ENCODE measurements around the gene PRR13. TPM values are rescaled to one million over a fixed set of nuclear protein-coding genes. Genes with fewer than 3 reads are reported as not detected.

PRR13 gene
- total RNA-seq, 4 donors from 2014 or later = 160 to 541 (median 423) TPM

GRCh38 chr12:53486736-53487487 lies 45.4 kb downstream of the PRR13 start:
- no peaks in the 10 kb centered on the region for H3K9me3 ChIP-seq
- DNase-seq = peak in 1 of 3 donors; percentile 45
- no peak overlapping the region for H3K27ac ChIP-seq
- TF ChIP-seq CTCF (IDR thresholded peaks at IDR 0.05) = no peak
- no peak for TF ChIP-seq POLR2A (IDR thresholded peaks at IDR 0.05)
- peaks cover 0 to 40% (median 0%) of the 10 kb centered on the region in 3 donors for H3K36me3 ChIP-seq
- no peak overlapping the region for H3K4me3 ChIP-seq
- H3K4me1 ChIP-seq = peaks cover 0 to 14% (median 2%) of the 10 kb centered on the region in 4 donors
- H3K27me3 ChIP-seq = no peaks in the 10 kb centered on the region

GRCh38 chr12:53489242-53489864 lies 47.8 kb downstream of the PRR13 start:
- no peak for DNase-seq
- Histone ChIP-seq H3K4me1 (peaks cover 0 to 11% (median 5%) of the 10 kb centered on the region in 4 donors), H3K4me3 (no peak overlapping the region), H3K27ac (no peak overlapping the region), H3K36me3 (peaks cover 0 to 21% (median 0%) of the 10 kb centered on the region in 3 donors), H3K9me3 (no peaks in the 10 kb centered on the region), H3K27me3 (no peaks in the 10 kb centered on the region)
- TF ChIP-seq POLR2A (IDR thresholded peaks at IDR 0.05) (no peak), CTCF (IDR thresholded peaks at IDR 0.05) (no peak)

GRCh38 chr12:53492188-53492587 lies 50.7 kb downstream of the PRR13 start:
- no peaks in the 10 kb centered on the region for H3K9me3 ChIP-seq
- H3K27me3 ChIP-seq = no peaks in the 10 kb centered on the region
- no peak for TF ChIP-seq POLR2A (IDR thresholded peaks at IDR 0.05)
- no peak for TF ChIP-seq CTCF (IDR thresholded peaks at IDR 0.05)
- peaks cover 0 to 20% (median 5%) of the 10 kb centered on the region in 4 donors for H3K4me1 ChIP-seq
- DNase-seq = no peak
- H3K4me3 ChIP-seq = peak overlapping the region in 3 of 4 donors; percentile 47 to 75 (median 63)
- H3K36me3 ChIP-seq = peaks cover 0 to 3% (median 0%) of the 10 kb centered on the region in 3 donors
- peak overlapping the region; percentile 74 to 82 (median 76) for H3K27ac ChIP-seq

GRCh38 chr12:53492830-53493609 lies 51.5 kb downstream of the PRR13 start:
- peak; percentile 84 to 90 for TF ChIP-seq POLR2A (IDR thresholded peaks at IDR 0.05)
- no peak for TF ChIP-seq CTCF (IDR thresholded peaks at IDR 0.05)
- H3K27ac ChIP-seq = peak overlapping the region; percentile 74 to 82 (median 76)

GRCh38 chr12:53493610-53494391 lies 52.3 kb downstream of the PRR13 start:
- H3K9me3 ChIP-seq = no peaks in the 10 kb centered on the region
- TF ChIP-seq POLR2A (IDR thresholded peaks at IDR 0.05) (no peak), CTCF (IDR thresholded peaks at IDR 0.05) (no peak)
- no peaks in the 10 kb centered on the region for H3K36me3 ChIP-seq
- H3K4me3 ChIP-seq = peak overlapping the region; percentile 47 to 75 (median 56)
- H3K27me3 ChIP-seq = no peaks in the 10 kb centered on the region
- no peak for DNase-seq
- H3K4me1 ChIP-seq = peaks cover 0 to 27% (median 5%) of the 10 kb centered on the region in 4 donors
- H3K27ac ChIP-seq = peak overlapping the region; percentile 74 to 82 (median 76)

More at GRCh38 chr12:53492830-53493609, 51.5 kb downstream of the PRR13 start:
- Histone ChIP-seq H3K27me3 (no peaks in the 10 kb centered on the region), H3K4me1 (peaks cover 0 to 20% (median 5%) of the 10 kb centered on the region in 4 donors), H3K4me3 (peak overlapping the region; percentile 47 to 75 (median 56)), H3K36me3 (no peaks in the 10 kb centered on the region), H3K9me3 (no peaks in the 10 kb centered on the region)
- peak; percentile 94 to 97 (median 94) for DNase-seq

Measured in Peyer's patch (tissue), 4 donors.